ENCODE data around the gene ADORA2B. TPM values are rescaled to one million over a fixed set of nuclear protein-coding genes. Genes with fewer than 3 reads are reported as not detected.

The ADORA2B gene
- total RNA-seq, 4 donors from 2014 or later: 0.40 to 2.0 (median 1.2) TPM; not detected in 1

DNA sequence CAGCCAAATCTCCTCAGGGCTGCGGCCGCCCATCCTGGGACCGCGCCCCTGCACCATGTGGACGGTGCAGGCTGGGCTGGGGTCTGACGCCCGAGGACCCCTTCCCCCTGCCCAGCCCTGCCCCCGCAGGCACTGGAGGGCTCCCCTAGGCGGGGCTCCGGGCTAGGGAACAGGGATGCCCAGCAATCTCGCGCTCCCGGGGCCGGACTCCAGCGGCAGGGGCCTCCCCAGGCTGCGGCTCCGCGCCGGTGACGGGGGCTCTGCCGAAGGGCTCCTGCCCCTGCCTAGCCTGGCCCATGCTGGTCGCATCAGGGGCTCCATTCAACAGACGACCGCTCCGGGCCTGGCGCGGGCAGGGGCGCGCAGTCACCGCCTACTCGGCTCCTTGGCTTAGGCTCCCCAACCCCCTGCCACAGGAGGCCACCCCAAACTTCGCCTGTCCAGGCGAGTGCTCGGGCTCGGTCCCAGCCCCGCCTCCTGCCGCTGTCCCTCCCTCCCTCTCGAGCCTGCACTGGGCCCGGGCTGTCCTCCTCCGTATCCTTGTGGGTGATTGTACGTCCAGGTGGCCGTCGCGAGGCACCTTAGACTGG is 27.4 kb upstream of the ADORA2B start:
- no peak overlapping the region for H3K27ac ChIP-seq
- ATAC-seq: peak; percentile 24
- WGBS, 2 donors (ENCODE audit: low coverage in 1 of 2): no CpG with 5 or more reads among the region's 44 CpGs
- H3K27me3 ChIP-seq: peaks cover 26% of the 10 kb centered on the region
- no peak for TF ChIP-seq EP300 (IDR thresholded peaks at IDR 0.05)
- H3K36me3 ChIP-seq: no peaks in the 10 kb centered on the region
- peaks cover 0 to 9% (median 5%) of the 10 kb centered on the region in 3 donors for H3K4me1 ChIP-seq
- H3K9me3 ChIP-seq: no peaks in the 10 kb centered on the region
- H3K4me3 ChIP-seq: peak overlapping the region in 1 of 2 donors; percentile 38

DNA sequence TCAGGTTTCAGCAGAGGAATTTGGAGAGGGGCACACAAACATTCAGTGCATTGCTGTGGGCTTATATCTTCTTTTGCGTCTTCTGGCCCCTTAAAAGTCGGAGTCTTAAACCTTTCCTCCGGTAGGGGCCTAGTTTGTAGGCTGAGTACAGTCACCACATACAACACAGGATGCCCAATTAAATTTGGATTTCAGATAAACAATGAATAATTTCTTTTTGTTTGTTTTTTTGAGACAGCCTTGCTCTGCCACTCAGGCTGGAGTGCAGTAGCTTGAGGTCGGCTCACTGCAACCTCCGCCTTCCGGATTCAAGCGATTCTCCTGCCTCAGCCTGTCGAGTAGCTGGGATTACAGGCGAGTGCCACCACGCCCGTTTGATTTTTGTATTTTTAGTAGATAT is 26.7 kb upstream of the ADORA2B start:
- Histone ChIP-seq H3K27me3 (peaks cover 26% of the 10 kb centered on the region), H3K27ac (no peak overlapping the region), H3K36me3 (no peaks in the 10 kb centered on the region), H3K9me3 (no peaks in the 10 kb centered on the region), H3K4me1 (peaks cover 0 to 9% (median 5%) of the 10 kb centered on the region in 3 donors), H3K4me3 (no peak overlapping the region)
- WGBS, 2 donors (ENCODE audit: low coverage in 1 of 2): 96 to 100% methylated on average over 3 to 9 of the region's 11 CpGs
- no peak for ATAC-seq
- no peak for TF ChIP-seq EP300 (IDR thresholded peaks at IDR 0.05)
- no peak for TF ChIP-seq POLR2AphosphoS5 (IDR thresholded peaks at IDR 0.05)
- no peak for TF ChIP-seq POLR2A (IDR thresholded peaks at IDR 0.05)
- TF ChIP-seq, protein P1, sequence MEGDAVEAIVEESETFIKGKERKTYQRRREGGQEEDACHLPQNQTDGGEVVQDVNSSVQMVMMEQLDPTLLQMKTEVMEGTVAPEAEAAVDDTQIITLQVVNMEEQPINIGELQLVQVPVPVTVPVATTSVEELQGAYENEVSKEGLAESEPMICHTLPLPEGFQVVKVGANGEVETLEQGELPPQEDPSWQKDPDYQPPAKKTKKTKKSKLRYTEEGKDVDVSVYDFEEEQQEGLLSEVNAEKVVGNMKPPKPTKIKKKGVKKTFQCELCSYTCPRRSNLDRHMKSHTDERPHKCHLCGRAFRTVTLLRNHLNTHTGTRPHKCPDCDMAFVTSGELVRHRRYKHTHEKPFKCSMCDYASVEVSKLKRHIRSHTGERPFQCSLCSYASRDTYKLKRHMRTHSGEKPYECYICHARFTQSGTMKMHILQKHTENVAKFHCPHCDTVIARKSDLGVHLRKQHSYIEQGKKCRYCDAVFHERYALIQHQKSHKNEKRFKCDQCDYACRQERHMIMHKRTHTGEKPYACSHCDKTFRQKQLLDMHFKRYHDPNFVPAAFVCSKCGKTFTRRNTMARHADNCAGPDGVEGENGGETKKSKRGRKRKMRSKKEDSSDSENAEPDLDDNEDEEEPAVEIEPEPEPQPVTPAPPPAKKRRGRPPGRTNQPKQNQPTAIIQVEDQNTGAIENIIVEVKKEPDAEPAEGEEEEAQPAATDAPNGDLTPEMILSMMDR (IDR thresholded peaks at IDR 0.05): no peak

DNA sequence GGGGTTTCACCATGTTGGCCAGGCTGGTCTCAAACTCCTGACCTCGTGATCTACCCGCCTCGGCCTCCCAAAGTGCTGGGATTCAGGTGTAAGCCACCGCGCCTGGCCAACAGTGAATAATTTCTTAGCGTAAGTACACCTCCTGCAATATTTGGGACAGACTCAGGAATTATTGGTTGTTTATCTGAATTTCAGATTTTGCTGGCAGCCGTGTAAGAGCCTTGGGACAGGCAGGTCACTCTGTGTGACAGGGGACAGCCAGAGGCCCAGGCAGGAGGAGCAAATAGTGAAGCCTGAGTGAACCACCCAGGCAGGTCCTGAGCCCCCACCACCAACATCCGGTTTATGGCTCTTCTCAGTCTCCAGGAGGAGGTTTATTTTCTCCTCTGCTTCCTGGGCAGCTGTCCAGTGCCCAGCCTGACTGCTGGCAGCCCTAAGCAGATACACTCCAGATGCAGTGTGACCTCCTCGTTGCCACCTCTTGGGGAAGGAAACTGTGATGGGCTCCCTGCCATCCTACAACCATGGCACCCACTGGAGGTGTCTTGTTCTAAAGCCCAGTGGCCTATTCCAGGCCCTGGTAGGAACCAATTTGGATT is 26.2 kb upstream of the ADORA2B start:
- Histone ChIP-seq H3K4me3 (no peak overlapping the region), H3K9me3 (no peaks in the 10 kb centered on the region), H3K4me1 (peaks cover 0 to 9% (median 5%) of the 10 kb centered on the region in 3 donors), H3K27me3 (peaks cover 26% of the 10 kb centered on the region), H3K27ac (no peak overlapping the region), H3K36me3 (no peaks in the 10 kb centered on the region)
- 81 to 94% methylated on average over 3 to 8 of the region's 9 CpGs for WGBS, 2 donors (ENCODE audit: low coverage in 1 of 2)
- TF ChIP-seq EP300 (IDR thresholded peaks at IDR 0.05) (no peak), POLR2AphosphoS5 (IDR thresholded peaks at IDR 0.05) (no peak), POLR2A (IDR thresholded peaks at IDR 0.05) (no peak)
- TF ChIP-seq, protein P1 (IDR thresholded peaks at IDR 0.05): no peak
- ATAC-seq: no peak

DNA sequence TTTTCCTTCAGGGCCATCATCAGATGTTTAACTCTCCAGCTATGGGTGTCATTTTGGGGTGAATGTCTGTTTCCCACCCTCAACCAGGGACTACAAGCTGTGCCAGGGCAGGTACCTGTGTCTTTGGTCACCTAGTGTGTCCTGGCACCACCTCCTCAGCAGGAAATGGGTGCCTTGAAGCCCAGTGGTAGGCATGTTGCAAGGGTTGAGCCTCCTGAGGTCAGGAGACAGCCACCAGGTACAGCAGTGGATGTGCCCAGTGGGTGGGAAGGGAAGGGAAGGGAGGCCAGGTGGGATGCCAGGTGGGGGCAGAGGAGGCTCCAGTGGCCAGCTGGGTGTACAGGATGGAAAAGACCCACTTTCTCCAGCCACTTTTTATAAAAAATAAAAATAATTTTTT is 25.5 kb upstream of the ADORA2B start:
- TF ChIP-seq EP300 (IDR thresholded peaks at IDR 0.05): no peak
- TF ChIP-seq, protein P1 (IDR thresholded peaks at IDR 0.05): no peak
- no peak overlapping the region for H3K27ac ChIP-seq
- ATAC-seq: no peak

DNA sequence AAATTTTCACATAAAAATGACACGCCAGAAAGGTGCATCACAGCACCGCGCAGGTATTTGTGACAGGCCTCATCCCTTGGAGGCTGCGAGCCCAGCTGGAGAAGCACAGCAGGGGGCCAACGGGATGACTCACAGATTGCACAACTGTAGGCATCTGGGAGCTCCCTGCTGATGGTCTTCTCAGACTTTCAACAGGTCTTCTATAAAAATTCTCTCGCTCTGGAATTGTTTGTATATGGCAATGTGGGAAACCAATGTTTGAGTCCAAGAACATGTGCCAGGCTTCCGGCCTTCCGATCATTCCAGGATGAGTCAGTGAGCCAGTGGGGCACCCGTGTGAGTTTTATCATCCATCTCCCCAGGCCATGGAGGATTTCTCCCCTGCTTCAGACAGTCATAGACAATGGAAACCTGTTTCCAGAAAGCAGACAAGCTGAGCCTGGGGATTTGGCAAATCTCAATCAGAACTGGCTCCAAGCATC is 24.1 kb upstream of the ADORA2B start:
- ATAC-seq: peak; percentile 63
- 44 to 62% methylated on average over 5 to 6 of the region's 9 CpGs for WGBS, 2 donors (ENCODE audit: low coverage in 1 of 2)
- Histone ChIP-seq H3K9me3 (no peaks in the 10 kb centered on the region), H3K27me3 (peaks cover 26% of the 10 kb centered on the region), H3K36me3 (no peaks in the 10 kb centered on the region), H3K4me1 (peaks cover 0 to 9% (median 5%) of the 10 kb centered on the region in 3 donors), H3K4me3 (no peak overlapping the region), H3K27ac (no peak overlapping the region)
- TF ChIP-seq, protein P1 (IDR thresholded peaks at IDR 0.05): no peak
- TF ChIP-seq POLR2AphosphoS5 (IDR thresholded peaks at IDR 0.05) (no peak), EP300 (IDR thresholded peaks at IDR 0.05) (no peak), POLR2A (IDR thresholded peaks at IDR 0.05) (no peak)

More for the DNA sequence above, 25.5 kb upstream of the ADORA2B start:
- peaks cover 0 to 9% (median 5%) of the 10 kb centered on the region in 3 donors for H3K4me1 ChIP-seq
- H3K4me3 ChIP-seq: no peak overlapping the region
- no peaks in the 10 kb centered on the region for H3K36me3 ChIP-seq
- no peaks in the 10 kb centered on the region for H3K9me3 ChIP-seq
- H3K27me3 ChIP-seq: peaks cover 26% of the 10 kb centered on the region
